GM10248 (cell line): ENCODE data around the gene DUOXA2.
"Not testable (repeated sequence)": the region's sequence is repeated elsewhere in the genome, so short reads cannot be mapped to it uniquely, and the experiment has no call there.

Source experiments
- CTCF ChIA-PET: fragments of 300-600 bp; sonication (Branson Sonifier 250); formaldehyde crosslinking; extraction: SDS; loops from one replicate; lab custom pipeline; 2021; ENCODE audit warnings: antibody characterized with exemption; lab: Yijun Ruan, JAX
- POLR2A ChIA-PET: fragments of 350-650 bp; sonication (Branson Sonifier 250); formaldehyde crosslinking; extraction: SDS; loops from one replicate; lab custom pipeline; 2020; ENCODE audit warnings: antibody characterized with exemption; lab: Yijun Ruan, JAX
- DNase-seq: peaks from one replicate; pipeline ENCODE4 v3.0.0; 2012; ENCODE audit errors: extremely low spot score
- TF ChIP-seq, protein P1 (sequence below): IDR thresholded peaks from 2 replicates; pipeline ENCODE4 v1.5.1; 2012; ENCODE audit warnings: mild to moderate bottlenecking, low read depth; ENCODE audit errors: extremely low read depth, missing control alignments, control extremely low read depth

Gene DUOXA2

DNA sequence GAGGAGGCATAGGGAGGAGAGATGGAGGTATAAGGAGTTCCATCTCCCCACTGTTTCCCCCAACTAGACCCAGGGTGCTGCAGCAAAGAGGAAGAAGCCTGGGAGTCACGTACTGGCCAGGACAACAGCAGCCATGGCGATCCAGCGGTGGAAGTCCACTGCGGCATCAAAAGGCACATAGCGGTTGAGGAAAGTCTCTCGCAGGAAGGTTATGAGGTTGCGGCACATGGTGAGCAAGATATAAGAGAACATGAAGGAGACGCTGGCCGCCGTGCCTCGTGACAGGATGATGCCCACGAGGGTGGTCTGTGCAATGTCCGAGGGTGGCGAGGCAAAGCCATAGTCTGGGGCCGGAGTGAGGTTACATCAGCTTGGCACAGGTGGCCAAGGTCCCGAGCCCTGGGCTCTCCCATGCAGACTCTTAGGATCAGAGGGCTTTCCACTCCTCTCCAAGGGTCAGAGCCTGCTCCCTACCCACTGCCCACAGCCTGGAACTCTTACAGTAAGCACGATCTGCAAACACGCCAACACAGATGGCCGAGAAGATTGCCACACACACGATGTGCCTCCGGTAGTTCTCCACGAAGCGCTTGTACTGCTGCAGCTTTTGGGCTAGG, 14.5 kb upstream of the DUOXA2 start:
- CTCF ChIA-PET: no interaction called here
- TF ChIP-seq, protein P1, sequence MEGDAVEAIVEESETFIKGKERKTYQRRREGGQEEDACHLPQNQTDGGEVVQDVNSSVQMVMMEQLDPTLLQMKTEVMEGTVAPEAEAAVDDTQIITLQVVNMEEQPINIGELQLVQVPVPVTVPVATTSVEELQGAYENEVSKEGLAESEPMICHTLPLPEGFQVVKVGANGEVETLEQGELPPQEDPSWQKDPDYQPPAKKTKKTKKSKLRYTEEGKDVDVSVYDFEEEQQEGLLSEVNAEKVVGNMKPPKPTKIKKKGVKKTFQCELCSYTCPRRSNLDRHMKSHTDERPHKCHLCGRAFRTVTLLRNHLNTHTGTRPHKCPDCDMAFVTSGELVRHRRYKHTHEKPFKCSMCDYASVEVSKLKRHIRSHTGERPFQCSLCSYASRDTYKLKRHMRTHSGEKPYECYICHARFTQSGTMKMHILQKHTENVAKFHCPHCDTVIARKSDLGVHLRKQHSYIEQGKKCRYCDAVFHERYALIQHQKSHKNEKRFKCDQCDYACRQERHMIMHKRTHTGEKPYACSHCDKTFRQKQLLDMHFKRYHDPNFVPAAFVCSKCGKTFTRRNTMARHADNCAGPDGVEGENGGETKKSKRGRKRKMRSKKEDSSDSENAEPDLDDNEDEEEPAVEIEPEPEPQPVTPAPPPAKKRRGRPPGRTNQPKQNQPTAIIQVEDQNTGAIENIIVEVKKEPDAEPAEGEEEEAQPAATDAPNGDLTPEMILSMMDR: no peak
- no peak for DNase-seq
- POLR2A ChIA-PET: no interaction called here

DNA sequence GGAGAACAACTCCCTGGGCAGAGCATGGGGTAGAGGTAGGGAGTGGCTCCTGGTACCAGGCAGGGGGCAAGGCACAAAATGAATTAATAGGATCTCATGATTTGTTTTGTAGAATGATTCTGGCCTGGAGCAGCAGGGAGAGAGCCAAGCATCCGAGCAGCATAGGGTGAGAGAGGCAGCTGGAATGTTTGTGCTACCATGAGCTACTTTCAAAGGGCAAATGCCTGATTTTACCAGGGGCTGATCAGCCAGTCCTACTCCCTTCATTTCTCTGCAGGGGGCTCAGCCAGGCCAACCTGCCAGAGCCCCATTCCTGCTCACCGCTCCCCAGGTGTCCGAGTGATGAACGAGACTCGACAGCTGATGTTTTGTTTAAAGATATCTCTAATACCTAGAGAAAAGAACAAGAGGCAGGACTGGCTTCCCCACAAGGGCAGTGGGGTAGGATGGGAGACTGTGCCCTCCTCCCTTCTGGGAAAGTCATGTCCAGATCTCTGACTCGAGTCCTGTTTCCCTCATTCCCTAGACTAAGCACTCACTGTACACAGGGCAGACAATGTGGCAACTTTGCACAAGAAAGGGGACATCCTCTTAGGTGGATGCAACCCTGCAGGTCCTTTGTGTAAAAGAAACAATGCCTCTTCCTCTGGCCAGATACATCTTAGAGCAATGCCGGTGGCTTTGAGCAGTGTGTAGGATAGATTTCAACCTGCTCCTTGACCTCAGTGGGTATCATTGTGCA, 13.1 kb upstream of the DUOXA2 start:
- CTCF ChIA-PET: interaction anchor here (0.8 to 3.1 kb wide), 3 partner anchors 12 to 25 kb away, joined by 3 to 14 read pairs (median 7); no protein-coding TSS in a partner anchor
- no peak for DNase-seq
- POLR2A ChIA-PET: no interaction called here
- TF ChIP-seq, protein P1: no peak

DNA sequence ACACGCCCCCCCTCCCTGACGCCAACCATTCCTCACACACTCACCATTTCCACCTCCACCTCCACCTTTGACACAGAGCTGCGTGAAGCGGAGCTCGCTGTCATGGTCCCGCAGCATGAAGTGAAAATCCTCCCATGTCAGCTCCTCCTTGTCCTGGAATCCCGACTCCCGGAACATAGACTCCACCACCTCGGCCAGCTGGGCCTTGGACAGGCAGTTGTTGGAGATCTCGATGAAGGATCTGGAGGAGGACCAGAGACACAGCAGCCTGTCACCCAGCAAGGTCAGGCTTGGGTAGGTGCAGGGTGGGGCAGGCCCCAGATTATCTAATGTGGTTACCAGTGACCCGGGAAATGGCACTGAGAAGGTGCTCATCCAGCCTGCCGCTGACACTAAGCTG, 12.4 kb upstream of the DUOXA2 start:
- POLR2A ChIA-PET: no interaction called here

DNA sequence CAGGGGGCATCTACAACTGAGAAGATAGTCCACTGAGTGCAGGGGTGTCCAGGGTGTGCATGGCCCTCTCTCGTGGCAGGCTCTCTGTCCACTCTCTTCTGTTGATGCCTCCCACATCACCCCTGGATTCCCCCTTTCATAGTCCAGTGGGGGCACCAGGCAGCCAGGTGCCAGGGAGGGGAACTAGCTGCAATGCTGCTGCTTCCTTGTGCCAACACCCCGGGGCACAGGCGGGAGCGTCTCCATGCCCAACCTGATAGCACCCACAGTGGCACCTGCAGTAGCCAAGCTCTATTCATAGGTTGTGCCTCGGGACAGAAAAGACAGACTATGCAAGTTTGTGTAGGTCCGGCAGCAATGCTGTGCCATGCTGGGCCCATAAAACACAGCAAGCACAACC, 11.9 kb upstream of the DUOXA2 start:
- POLR2A ChIA-PET: no interaction called here
- CTCF ChIA-PET: interaction anchor here (1.8 to 3.1 kb wide), 2 partner anchors 10 to 16 kb away, joined by 7 to 14 read pairs; no protein-coding TSS in a partner anchor
- TF ChIP-seq, protein P1: no peak
- no peak for DNase-seq

More for the DNA sequence above, 12.4 kb upstream of the DUOXA2 start:
- TF ChIP-seq, protein P1: no peak
- CTCF ChIA-PET: interaction anchor here (1.8 to 3.1 kb wide), 2 partner anchors 11 to 16 kb away, joined by 7 to 14 read pairs; no protein-coding TSS in a partner anchor
- DNase-seq: no peak

DNA sequence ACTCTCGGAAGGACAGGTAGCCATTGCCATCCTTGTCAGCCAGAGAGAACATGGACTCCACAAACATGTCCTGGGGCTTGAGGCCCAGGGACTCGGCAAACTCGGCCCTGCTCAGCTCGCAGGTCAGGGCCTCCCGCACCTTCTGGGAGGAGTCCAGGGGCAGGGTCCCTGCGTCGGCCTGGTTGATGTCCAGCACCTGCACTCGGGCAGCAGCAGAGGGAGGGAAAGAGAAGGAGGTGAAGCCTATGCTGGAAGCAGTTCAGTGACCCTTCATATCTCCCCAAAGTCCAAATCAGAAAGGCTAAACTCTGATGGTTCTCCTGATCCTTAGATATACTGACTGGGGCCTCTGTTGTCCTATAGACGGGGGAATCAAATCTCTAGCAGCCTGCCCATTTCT, 10.0 kb upstream of the DUOXA2 start:
- POLR2A ChIA-PET, DNase-seq: not testable (repeated sequence)
- CTCF ChIA-PET: interaction anchor here (3.1 kb wide), 1 partner anchor 14 kb away, joined by 14 read pairs; no protein-coding TSS in a partner anchor

DNA sequence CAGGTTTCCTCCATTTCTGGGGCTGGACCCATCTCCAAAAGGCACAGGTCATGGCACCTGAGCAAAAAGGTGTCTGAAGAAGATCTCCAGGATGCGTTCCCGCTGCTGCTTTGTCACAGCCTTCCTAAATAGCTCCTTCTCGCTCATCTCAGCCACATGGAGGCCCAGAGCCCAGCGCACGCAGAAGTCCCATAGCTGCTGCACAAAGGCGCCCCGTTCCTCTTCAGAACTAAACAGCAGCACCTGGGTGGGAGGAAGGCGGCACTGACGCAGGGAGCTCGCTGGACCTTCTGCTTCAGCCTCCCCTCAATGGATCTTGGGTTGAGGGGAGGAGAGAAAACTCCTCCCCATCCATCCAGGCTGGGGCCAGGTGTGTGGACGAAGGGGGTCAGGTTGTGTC, 8.5 kb upstream of the DUOXA2 start:
- CTCF ChIA-PET: interaction anchor here (2.6 to 6.1 kb wide), 2 partner anchors 10 to 13 kb away, joined by 9 to 39 read pairs; partner anchors contain the start of gene DUOXA2
- no peak for DNase-seq
- TF ChIP-seq, protein P1: no peak
- POLR2A ChIA-PET: no interaction called here
